K562 (cell line): ENCODE data around the gene NXN. TPM values are rescaled to one million over a fixed set of nuclear protein-coding genes. Genes with fewer than 3 reads are reported as not detected.

Experiments used
- ATAC-seq: fragments of 200-7000 bp; cut with Tn5 transposase; 3 replicates; pipeline ENCODE4 v1.9.1; 2020; ENCODE audit warnings: moderate library complexity
- BruUV-seq: library from RNA; stranded (reverse); fragments of 400-500 nt; replicated peaks from 2 replicates; lab custom pipeline; 2021; lab: Mats Ljungman, UMichigan
- CTCF ChIA-PET: fragments of 300-600 bp; formaldehyde crosslinking; extraction: SDS; loops from one replicate; lab custom pipeline; 2021; ENCODE audit warnings: low intra/inter-chr PET ratio; lab: Yijun Ruan, JAX
- POLR2A ChIA-PET: fragments of 300-600, 350-650 bp; sonication (Branson Sonifier 250); formaldehyde crosslinking; extraction: SDS; loops from one replicate; lab custom pipeline; 2021; ENCODE audit warnings: antibody characterized with exemption, inconsistent platforms; lab: Yijun Ruan, JAX
- DNase-seq, 4 experiments: peaks; one replicate each; pipeline versions ENCODE4 v3.0.0 to v3.0.0-alpha.2; 2011 to 2018; ENCODE audit warnings: low spot score in 3 of 4, mixed read lengths in 3 of 4; ENCODE audit errors: extremely low read depth in 1 of 4
- FAIRE-seq: peaks from 2 replicates; lab custom pipeline; 2011; peaks lifted over from hg19 to GRCh38; lab: Jason Lieb, UNC
- H2AFZ ChIP-seq: 2 replicates; pipeline ENCODE4 v1.6.0; 2011; ENCODE audit warnings: low read depth, low read length, control low read depth, inconsistent platforms
- H3K27ac ChIP-seq: fragments of 200-600 bp; 3 replicates; pipeline ENCODE4 v1.8.0; 2011; ENCODE audit warnings: low read depth, mild to moderate bottlenecking, control low read depth, inconsistent platforms, low read length, moderate library complexity, mixed read lengths; ENCODE audit errors: extremely low read depth
- H3K27me3 ChIP-seq, 2 experiments: fragments of 300-600 bp in 1 of 2; 2 replicates in 1 of 2; 3 replicates in 1 of 2; pipeline versions ENCODE4 v1.6.0 to v1.8.0; 2011; ENCODE audit warnings: inconsistent platforms in 2 of 2, low read length in 2 of 2, mild to moderate bottlenecking in 1 of 2, mixed read lengths in 1 of 2, moderate library complexity in 1 of 2; ENCODE audit not compliant: control insufficient read depth in 2 of 2, insufficient read depth in 2 of 2
- H3K36me3 ChIP-seq: fragments of 300-600 bp; 3 replicates; pipeline ENCODE4 v1.8.0; 2011; ENCODE audit warnings: mild to moderate bottlenecking, low read length, inconsistent platforms; ENCODE audit not compliant: control insufficient read depth, insufficient read depth
- H3K4me1 ChIP-seq, 2 experiments: fragments of 200-600 bp in 1 of 2; replicated peaks in 1 of 2; 2 replicates in 1 of 2; 3 replicates in 1 of 2; pipeline versions ENCODE4 v1.5.1 to v1.8.0; 2011; ENCODE audit warnings: inconsistent platforms in 2 of 2, low read length in 2 of 2, mild to moderate bottlenecking in 1 of 2, mixed read lengths in 1 of 2, moderate library complexity in 1 of 2; ENCODE audit not compliant: control insufficient read depth in 2 of 2, insufficient read depth in 2 of 2
- H3K4me2 ChIP-seq: 2 replicates; pipeline ENCODE4 v1.6.1; 2011; ENCODE audit warnings: low read length, control low read depth, inconsistent platforms, mixed read lengths; ENCODE audit not compliant: insufficient read depth
- H3K4me3 ChIP-seq: fragments of 200-600 bp; sonication (generic), shearing (Covaris generic); 2 replicates; pipeline ENCODE4 v1.5.1; 2016; ENCODE audit warnings: control low read depth, inconsistent platforms
- H3K79me2 ChIP-seq: fragments of 200-600 bp; 3 replicates; pipeline ENCODE4 v1.8.0; 2011; ENCODE audit warnings: low read length, inconsistent platforms; ENCODE audit not compliant: control insufficient read depth, insufficient read depth
- H3K9ac ChIP-seq, 2 experiments: 2 replicates each; pipeline versions ENCODE4 v1.6.0 to v1.6.1; 2011; ENCODE audit warnings: low read depth in 2 of 2, low read length in 2 of 2, control low read depth in 1 of 2, inconsistent platforms in 1 of 2, mild to moderate bottlenecking in 1 of 2, mixed read lengths in 1 of 2; ENCODE audit not compliant: insufficient read depth in 1 of 2
- H3K9me1 ChIP-seq: one replicate; pipeline ENCODE4 v1.6.0; 2011; ENCODE audit warnings: inconsistent platforms, mild to moderate bottlenecking, low read length, moderate library complexity; ENCODE audit not compliant: control insufficient read depth, insufficient read depth
- H3K9me3 ChIP-seq: replicated peaks from 2 replicates; pipeline ENCODE4 v1.5.1; 2011; ENCODE audit warnings: low read depth, low read length, inconsistent platforms; ENCODE audit not compliant: control insufficient read depth, insufficient read depth
- H4K20me1 ChIP-seq: replicated peaks from 2 replicates; pipeline ENCODE4 v1.6.1; 2011; ENCODE audit warnings: low read length, inconsistent platforms, mixed read lengths; ENCODE audit not compliant: control insufficient read depth, insufficient read depth
- ETV1 ChIP-seq: fragments of 450-650 bp; conservative IDR thresholded peaks from 2 replicates; pipeline ENCODE4 v1.6.1; 2016; ENCODE audit warnings: missing genetic modification characterization, control low read depth, low read depth, missing compliant biosample characterization
- MEIS2 ChIP-seq: fragments of 450-650 bp; IDR thresholded peaks from 2 replicates; pipeline ENCODE4 v1.6.1; 2014; ENCODE audit warnings: mild to moderate bottlenecking; ENCODE audit not compliant: partially characterized antibody
- POLR3G ChIP-seq: IDR thresholded peaks from 2 replicates; pipeline ENCODE4 v1.6.1; 2011; ENCODE audit not compliant: insufficient read length, insufficient replicate concordance; ENCODE audit errors: extremely low read depth
- TEAD4 ChIP-seq, 2 experiments: sonication (generic) in 1 of 2; formaldehyde crosslinking in 1 of 2; IDR thresholded peaks; 2 replicates each; pipeline versions ENCODE4 v1.6.1 to v1.8.0; 2012 to 2022; ENCODE audit warnings: borderline replicate concordance in 1 of 2, inconsistent platforms in 1 of 2, low read length in 1 of 2, mild to moderate bottlenecking in 1 of 2, missing genetic modification reagents in 1 of 2
- ZBTB1 ChIP-seq: sonication (generic); formaldehyde crosslinking; IDR thresholded peaks from 2 replicates; pipeline ENCODE4 v1.8.1; 2023; ENCODE audit warnings: missing genetic modification reagents, low read depth, mild to moderate bottlenecking, borderline replicate concordance
- ZBTB34 ChIP-seq: fragments of 250-450 bp; sonication (Bioruptor Pico); IDR thresholded peaks from 2 replicates; pipeline ENCODE4 v1.8.0; 2021; ENCODE audit warnings: mild to moderate bottlenecking, moderate library complexity
- ZNF696 ChIP-seq: fragments of 250-450 bp; sonication (Bioruptor Pico); conservative IDR thresholded peaks from 2 replicates; pipeline ENCODE4 v1.4.0; 2020; ENCODE audit warnings: mild to moderate bottlenecking, moderate library complexity
- WGBS: fragments of 100-300 bp; shearing (Covaris generic); methylation state at CpG from one replicate; pipeline ENCODE4 v1.1.6; 2016; ENCODE audit warnings: low coverage, mixed read lengths; ENCODE audit not compliant: insufficient coverage; ENCODE audit errors: missing lambda C conversion rate; 5-methylcytosine and 5-hydroxymethylcytosine counted together
- in situ Hi-C: fragments of 300-500 bp; cut with MboI; formaldehyde crosslinking; loops from 4 replicates; pipeline ENCODE4 v1.15.0; 2018; ENCODE audit warnings: inconsistent platforms, mixed read lengths
- intact Hi-C: fragments of 100-400 bp; cut with micrococcal nuclease; formaldehyde crosslinking; loops from 2 replicates; pipeline ENCODE4 v1.14.2; 2022
- polyA plus RNA-seq, 8 experiments: library from polyadenylated mRNA; depleted of rRNA in 4 of 8; stranded (reverse) in 5 of 8; unstranded in 3 of 8; fragments of >200 nt; fragmentation: Nextera tagmentation in 2 of 8; fragmentation: Illumina TruSeq in 1 of 8; extraction: Ambion mirVana in 2 of 8; extraction: Trizol in 1 of 8; gene quantifications; 2 replicates each; pipeline versions ENCODE4 v1.2.1 to v1.2.3, GENCODE V29; 2011 to 2014; ENCODE audit warnings: inconsistent platforms in 1 of 8, missing spikeins in 1 of 8
- total RNA-seq, 7 experiments: library from RNA; depleted of rRNA in 6 of 7; stranded (reverse); fragments of >200 nt in 6 of 7; fragmentation: Illumina TruSeq in 2 of 7; extraction: Trizol in 2 of 7; gene quantifications; 2 replicates each; pipeline versions ENCODE4 v1.2.1 to v1.2.3, GENCODE V29; 2011 to 2021; ENCODE audit warnings: low replicate concordance in 1 of 7

NXN gene
- total and polyA plus RNA-seq, 9 of the 15 experiments (the other 6 are each of a cell fraction or from before 2014, with no cell fraction given): 0.08 to 0.39 (median 0.29) TPM; not detected in 5

- BruUV-seq: no TSS peak
- 2% methylated on average over 11 of the region's 27 CpGs for WGBS
- intact Hi-C loops: no loop called here
- TF ChIP-seq ZBTB1 (CRISPR knock-in tag): peak; percentile 84
- peak; percentile 25 for TF ChIP-seq MEIS2
- no peak for TF ChIP-seq TEAD4 (IDR thresholded peaks at IDR 0.05; ENCODE audit: low read length)
- no peak for TF ChIP-seq TEAD4 (CRISPR knock-in tag; IDR thresholded peaks at IDR 0.05; ENCODE audit: borderline replicate concordance)
- TF ChIP-seq ZBTB34 (CRISPR knock-in tag): no peak
- TF ChIP-seq ZNF696 (CRISPR knock-in tag): no peak
- no peak for TF ChIP-seq ETV1 (tag)
- TF ChIP-seq POLR3G: no peak
- TF ChIP-seq, all 486 proteins: peak for 2
- Histone ChIP-seq H3K36me3 (no peaks in the 10 kb centered on the region), H3K9me1 (no peaks in the 10 kb centered on the region), H2AFZ (no peak overlapping the region), H4K20me1 (no peaks in the 10 kb centered on the region), H3K4me2 (no peak overlapping the region), H3K4me1 (peaks cover 0 to 4% of the 10 kb centered on the region in 2 experiments; a peak in 1 of 5 replicates), H3K27me3 (peaks cover 3 to 29% of the 10 kb centered on the region in 2 experiments; a peak in 3 of 5 replicates), H3K4me3 (no peak overlapping the region), H3K9ac (no peak overlapping the region), H3K79me2 (no peaks in the 10 kb centered on the region), H3K27ac (no peak overlapping the region), H3K9me3 (no peaks in the 10 kb centered on the region)
- ChIA-PET CTCF (no interaction called here), POLR2A (no interaction called here)
- ATAC-seq (no peak), DNase-seq (no peak), FAIRE-seq (no peak)
- in situ Hi-C loops: no loop called here
Measured at GRCh38 chr17:951325-952132, 28.0 kb downstream of the NXN start.
